ENCODE results near the gene NSMF.
"Not testable (repeated sequence)": the region's sequence is repeated elsewhere in the genome, so short reads cannot be mapped to it uniquely, and the experiment has no call there.

NSMF gene

DNA sequence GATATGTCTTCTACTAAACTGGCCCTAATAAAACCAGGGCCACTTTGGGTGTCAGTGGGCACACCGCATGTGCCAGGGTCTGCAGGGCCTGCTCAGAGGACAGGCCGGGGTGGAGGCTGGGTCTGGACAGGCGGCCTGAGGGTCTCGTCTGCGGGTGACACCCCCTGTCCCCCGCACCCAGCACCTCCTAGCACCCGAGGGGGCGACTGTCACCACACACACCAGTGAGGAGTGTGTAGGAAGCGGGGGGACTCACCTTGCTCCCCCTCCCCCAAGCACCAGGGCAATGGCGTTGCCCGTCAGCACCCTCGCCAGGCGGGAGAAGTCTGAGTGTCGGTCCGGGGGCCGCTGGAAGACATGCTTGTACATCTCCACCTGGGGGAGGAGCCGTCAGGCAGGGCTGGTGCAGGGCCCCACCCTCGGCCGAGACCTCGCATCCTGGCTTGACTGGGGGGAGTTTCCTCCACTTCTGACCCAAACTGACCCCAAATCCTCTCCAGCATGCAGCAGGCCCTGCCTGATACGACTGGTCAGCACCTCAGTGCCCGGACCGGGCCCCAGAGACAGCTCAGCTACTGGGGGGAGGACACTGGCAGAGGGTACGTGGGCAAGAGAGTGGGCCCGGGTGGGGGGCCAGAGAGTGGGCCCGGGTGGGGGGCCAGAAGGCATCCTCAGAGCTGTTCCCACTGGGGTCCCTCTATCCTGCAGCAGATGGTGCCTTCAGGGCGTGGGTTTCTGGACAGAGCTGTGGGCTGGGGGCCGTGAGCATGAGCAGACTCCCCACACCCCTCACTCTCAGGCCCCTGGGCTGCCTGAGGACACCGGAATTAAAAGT lies 18.9 kb upstream of the NSMF start:
- DNase-seq (ENCODE audit: low spot score): no peak

GRCh38 chr9:137476856-137477255 lies 17.7 kb upstream of the NSMF start:
- DNase-seq (ENCODE audit: low spot score): no peak

GRCh38 chr9:137475666-137476065 lies 16.5 kb upstream of the NSMF start:
- no peak for DNase-seq (ENCODE audit: low spot score)

DNA sequence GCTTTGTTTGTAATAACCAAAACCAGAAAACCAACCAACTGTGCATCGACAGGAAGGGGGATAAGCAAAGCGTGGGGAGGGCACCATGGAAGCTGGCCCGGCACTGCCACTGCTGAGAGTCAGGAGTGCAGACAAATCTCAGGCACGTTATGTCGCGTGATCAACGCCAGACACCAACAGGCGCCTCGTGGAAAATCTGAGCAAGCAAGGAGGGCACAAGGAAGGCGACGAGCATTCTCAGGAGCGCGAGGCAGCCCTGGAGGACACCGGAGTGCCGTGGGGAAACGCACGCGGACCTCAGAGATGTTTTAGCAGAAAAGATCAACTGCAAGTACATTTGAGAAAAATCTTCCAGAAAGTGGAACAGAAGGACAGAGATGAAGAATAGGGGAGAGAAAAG lies 15.1 kb upstream of the NSMF start:
- no peak for DNase-seq (ENCODE audit: low spot score)

GRCh38 chr9:137470785-137471184 lies 11.7 kb upstream of the NSMF start:
- no peak for DNase-seq (ENCODE audit: low spot score)

GRCh38 chr9:137467896-137468295 lies 8.8 kb upstream of the NSMF start:
- DNase-seq (ENCODE audit: low spot score): no peak

DNA sequence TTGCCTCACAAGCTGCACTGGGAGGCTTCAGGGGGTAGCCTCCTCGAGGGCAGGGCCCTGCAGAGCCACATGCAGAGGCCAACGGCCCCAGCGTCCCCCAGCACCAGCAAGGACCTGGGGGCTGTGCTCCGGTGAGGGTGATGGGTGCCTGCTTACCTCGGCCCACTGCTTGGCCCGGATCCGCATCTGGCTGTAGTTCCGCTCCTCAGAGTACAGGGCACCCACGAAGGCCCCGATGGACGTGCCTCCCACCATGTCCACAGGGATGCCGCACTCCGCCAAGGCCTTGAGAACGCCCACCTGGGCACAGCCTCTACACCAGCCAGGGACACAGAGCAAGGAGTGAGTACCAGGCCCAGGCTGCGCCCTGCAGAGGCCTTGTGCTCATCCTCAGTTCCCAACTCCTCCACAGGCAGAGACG lies 8.0 kb upstream of the NSMF start:
- DNase-seq (ENCODE audit: low spot score): no peak

- DNase-seq (ENCODE audit: low spot score): not testable (repeated sequence)
Observed at GRCh38 chr9:137466389-137467085, 7.4 kb upstream of the NSMF start.

- no peak for DNase-seq (ENCODE audit: low spot score)
Observed at GRCh38 chr9:137465720-137466388, 6.7 kb upstream of the NSMF start.

- no peak for DNase-seq (ENCODE audit: low spot score)
Observed at GRCh38 chr9:137465000-137465719, 6.0 kb upstream of the NSMF start.

- no peak for DNase-seq (ENCODE audit: low spot score)
Observed at GRCh38 chr9:137464291-137464999, 5.3 kb upstream of the NSMF start.

GRCh38 chr9:137463931-137464290 lies 4.8 kb upstream of the NSMF start:
- DNase-seq (ENCODE audit: low spot score): no peak

DNA sequence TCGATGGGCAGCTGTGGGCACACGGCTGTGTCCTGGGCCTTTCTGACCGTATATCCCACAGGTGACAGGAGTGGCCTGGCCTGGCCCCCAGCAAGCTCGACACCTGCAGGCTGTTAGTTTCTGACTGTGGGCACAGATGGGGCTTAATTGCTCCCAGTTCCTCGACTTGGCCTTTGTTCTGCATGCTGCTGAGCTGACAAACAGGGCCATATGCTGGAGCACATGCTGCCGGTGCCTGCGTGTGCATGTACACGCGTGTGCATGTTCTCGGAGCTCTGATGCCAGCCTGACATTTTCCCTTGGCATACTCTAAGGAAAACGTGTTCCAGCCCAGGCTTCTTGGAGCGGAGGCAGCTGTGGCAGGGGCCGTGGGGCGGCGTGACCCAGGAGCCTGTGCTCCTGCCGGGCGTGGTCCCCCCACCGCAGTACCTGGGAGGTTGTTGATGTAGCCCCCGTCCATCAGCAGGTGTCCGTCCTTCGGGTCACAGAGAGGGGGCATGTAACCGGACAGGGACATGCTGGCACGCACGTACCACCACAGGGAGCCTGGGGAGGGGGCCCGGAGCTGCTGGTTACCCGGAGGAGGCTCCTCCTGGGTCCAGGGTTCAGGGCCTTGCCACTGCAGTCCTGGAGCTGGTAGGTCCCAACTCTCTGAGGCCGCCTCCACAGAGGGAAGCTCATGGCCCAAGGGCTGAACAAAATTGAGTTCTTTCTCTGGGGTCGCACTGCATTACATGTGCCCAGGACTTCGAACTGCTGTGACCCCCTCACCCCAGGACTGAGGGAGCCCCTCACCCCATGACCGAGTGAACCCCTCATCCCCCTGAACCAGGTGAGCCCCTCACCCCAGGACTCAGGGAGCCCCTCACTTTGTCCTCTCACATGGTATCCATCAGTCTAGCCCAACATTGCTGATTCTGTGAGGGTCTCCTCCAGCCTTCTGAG lies 4.1 kb upstream of the NSMF start:
- DNase-seq (ENCODE audit: low spot score): no peak

- DNase-seq (ENCODE audit: low spot score): no peak
Observed at GRCh38 chr9:137462396-137462985, 3.4 kb upstream of the NSMF start.

- DNase-seq (ENCODE audit: low spot score): no peak
Observed at GRCh38 chr9:137461663-137462395, 2.7 kb upstream of the NSMF start.

DNA sequence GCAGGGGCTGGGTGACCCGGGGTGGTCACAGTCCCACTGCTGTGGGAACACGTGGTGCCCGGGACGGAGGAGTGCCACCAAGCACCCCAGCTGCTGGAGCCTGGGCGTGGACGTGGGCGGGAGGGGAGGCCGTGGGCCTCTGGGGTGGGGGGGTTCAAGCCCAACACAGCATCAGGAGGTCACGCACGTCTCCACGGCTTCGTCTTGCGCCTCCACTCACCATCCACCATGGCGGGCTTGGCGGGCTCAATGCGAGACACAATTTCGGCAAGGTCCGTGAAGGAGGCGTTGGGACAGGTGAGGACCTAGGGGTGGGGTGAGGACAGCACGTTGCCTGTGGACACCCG lies 2.2 kb upstream of the NSMF start:
- no peak for DNase-seq (ENCODE audit: low spot score)

GRCh38 chr9:137460363-137461315 lies 1.5 kb upstream of the NSMF start:
- no peak for DNase-seq (ENCODE audit: low spot score)

DNA sequence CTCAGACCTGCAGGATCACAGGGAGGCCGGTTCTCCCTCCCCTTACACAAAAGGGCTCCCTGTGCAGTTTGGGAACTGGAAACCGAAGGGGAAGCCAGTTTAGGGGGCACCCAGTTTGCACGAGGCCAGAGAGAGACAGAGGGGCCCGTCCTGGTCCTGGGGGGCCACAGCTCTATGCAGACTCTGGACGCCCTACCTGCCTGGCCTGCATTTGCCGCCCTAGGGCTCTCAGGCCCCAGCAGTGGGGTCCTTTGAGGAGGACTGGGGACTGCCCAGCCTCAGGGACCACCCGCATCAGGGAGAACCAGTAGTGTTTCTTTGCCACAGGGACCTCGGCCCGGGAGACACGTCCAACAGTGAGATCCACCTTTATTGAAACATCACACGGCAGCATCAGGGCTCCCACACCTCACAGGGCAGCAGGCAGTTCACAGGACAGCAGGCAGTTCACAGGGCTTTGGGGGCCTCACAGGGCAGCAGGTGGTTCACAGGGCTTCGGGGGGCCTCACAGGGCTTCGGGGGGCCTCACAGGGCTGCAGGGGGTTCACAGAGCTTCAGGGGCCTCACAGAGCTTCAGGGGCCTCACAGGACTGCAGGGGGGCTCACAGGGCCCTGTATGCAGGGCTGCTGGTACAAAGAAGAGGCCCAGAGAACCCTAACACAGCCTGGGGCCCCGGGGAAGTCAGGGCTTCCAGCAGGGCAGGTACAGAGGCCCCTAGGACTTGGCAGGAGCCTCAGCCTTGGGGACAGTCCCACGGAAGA lies 648 bp upstream of the NSMF start:
- no peak for DNase-seq (ENCODE audit: low spot score)
